Measurements from ENCODE around the gene LMOD3. TPM values are rescaled to one million over a fixed set of nuclear protein-coding genes. Genes with fewer than 3 reads are reported as not detected.

The LMOD3 gene
- total RNA-seq, 1 donor from 2014 or later = not detected

DNA sequence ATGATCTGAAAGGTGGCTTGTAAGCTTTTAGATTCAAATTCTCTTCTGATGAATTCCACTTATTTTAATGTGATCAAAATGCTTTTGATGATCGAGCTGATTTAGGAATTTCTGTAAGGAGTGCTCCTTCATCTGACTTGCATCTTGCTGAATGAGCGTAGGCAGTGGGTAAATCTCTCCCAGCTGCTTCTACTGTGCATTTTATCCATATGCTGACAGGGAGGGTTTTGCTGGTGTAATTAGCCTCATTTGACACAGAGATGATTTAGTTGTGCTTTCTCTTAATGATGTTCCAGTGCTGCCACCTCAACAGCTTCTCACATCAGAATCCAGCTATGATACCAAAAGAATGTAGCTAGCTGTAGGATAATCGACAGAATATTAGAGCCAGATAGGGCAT lies 3.8 kb upstream of the LMOD3 start:
- no peaks in the 10 kb centered on the region for H3K9me3 ChIP-seq (ENCODE audit: low read depth)
- no peaks in the 10 kb centered on the region for H3F3A ChIP-seq (ENCODE audit: low read depth)
- no peaks in the 10 kb centered on the region for H3K36me3 ChIP-seq
- H3K9ac ChIP-seq = no peak overlapping the region
- no peaks in the 10 kb centered on the region for H3K79me2 ChIP-seq (ENCODE audit: low read depth)
- H2AFZ ChIP-seq (replicated peaks) = no peak overlapping the region
- H3K4me1 ChIP-seq = no peaks in the 10 kb centered on the region
- H3K27ac ChIP-seq = no peak overlapping the region
- H3K4me2 ChIP-seq = no peak overlapping the region
- Mint-ChIP-seq H3K4me1 (peaks cover 7% of the 10 kb centered on the region), H3K9me3 (no peaks in the 10 kb centered on the region), H3K27ac (no peak overlapping the region), H3K27me3 (ENCODE audit: insufficient read depth, low read depth) (no peaks in the 10 kb centered on the region), H3K36me3 (no peaks in the 10 kb centered on the region), H3K4me3 (no peak overlapping the region)
- TF ChIP-seq, protein P1, sequence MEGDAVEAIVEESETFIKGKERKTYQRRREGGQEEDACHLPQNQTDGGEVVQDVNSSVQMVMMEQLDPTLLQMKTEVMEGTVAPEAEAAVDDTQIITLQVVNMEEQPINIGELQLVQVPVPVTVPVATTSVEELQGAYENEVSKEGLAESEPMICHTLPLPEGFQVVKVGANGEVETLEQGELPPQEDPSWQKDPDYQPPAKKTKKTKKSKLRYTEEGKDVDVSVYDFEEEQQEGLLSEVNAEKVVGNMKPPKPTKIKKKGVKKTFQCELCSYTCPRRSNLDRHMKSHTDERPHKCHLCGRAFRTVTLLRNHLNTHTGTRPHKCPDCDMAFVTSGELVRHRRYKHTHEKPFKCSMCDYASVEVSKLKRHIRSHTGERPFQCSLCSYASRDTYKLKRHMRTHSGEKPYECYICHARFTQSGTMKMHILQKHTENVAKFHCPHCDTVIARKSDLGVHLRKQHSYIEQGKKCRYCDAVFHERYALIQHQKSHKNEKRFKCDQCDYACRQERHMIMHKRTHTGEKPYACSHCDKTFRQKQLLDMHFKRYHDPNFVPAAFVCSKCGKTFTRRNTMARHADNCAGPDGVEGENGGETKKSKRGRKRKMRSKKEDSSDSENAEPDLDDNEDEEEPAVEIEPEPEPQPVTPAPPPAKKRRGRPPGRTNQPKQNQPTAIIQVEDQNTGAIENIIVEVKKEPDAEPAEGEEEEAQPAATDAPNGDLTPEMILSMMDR (IDR thresholded peaks at IDR 0.05) = no peak
- no peak for TF ChIP-seq EZH2phosphoT487 (IDR thresholded peaks at IDR 0.05)
- no peak for TF ChIP-seq EZH2 (IDR thresholded peaks at IDR 0.05)
- no peaks in the 10 kb centered on the region for H4K20me1 ChIP-seq (ENCODE audit: low read depth)
- no peak for DNase-seq (ENCODE audit: low spot score)
- H3K27me3 ChIP-seq = no peaks in the 10 kb centered on the region
- H3K4me3 ChIP-seq = no peak overlapping the region

DNA sequence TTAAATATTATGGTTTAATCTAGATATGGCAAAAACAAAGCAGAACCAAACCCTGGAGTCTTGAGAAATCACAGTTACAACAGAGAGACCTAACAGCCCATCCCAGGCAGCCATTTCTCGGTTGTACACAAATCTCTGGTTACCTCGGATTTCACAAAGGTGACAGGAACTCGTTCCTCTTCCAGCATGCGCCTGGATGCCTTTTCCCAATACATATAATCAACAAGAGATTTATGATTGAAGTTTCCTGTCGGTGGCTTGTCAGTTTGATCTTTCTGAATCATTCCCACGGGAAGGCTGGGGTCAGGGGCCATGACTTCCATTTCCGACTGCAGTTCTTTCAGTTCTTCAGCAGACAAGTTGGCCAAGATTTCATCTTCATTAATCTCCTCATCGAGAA lies 445 bp downstream of the LMOD3 start:
- Histone ChIP-seq H3K36me3 (no peaks in the 10 kb centered on the region), H3K4me2 (no peak overlapping the region), H3K9me3 (ENCODE audit: low read depth) (no peaks in the 10 kb centered on the region), H3K9ac (no peak overlapping the region), H3K27me3 (no peaks in the 10 kb centered on the region), H3K4me3 (no peak overlapping the region), H2AFZ (replicated peaks) (peak overlapping the region; percentile 11), H3K4me1 (no peaks in the 10 kb centered on the region), H3F3A (ENCODE audit: low read depth) (no peaks in the 10 kb centered on the region), H4K20me1 (ENCODE audit: low read depth) (no peaks in the 10 kb centered on the region), H3K27ac (no peak overlapping the region), H3K79me2 (ENCODE audit: low read depth) (no peaks in the 10 kb centered on the region)
- Mint-ChIP-seq H3K36me3 (no peaks in the 10 kb centered on the region), H3K27me3 (ENCODE audit: insufficient read depth, low read depth) (no peaks in the 10 kb centered on the region), H3K9me3 (no peaks in the 10 kb centered on the region), H3K4me1 (peaks cover 7% of the 10 kb centered on the region), H3K4me3 (no peak overlapping the region), H3K27ac (no peak overlapping the region)
- TF ChIP-seq EZH2 (IDR thresholded peaks at IDR 0.05) (no peak), EZH2phosphoT487 (IDR thresholded peaks at IDR 0.05) (no peak)
- TF ChIP-seq, protein P1 (IDR thresholded peaks at IDR 0.05) = no peak
- no peak for DNase-seq (ENCODE audit: low spot score)

DNA sequence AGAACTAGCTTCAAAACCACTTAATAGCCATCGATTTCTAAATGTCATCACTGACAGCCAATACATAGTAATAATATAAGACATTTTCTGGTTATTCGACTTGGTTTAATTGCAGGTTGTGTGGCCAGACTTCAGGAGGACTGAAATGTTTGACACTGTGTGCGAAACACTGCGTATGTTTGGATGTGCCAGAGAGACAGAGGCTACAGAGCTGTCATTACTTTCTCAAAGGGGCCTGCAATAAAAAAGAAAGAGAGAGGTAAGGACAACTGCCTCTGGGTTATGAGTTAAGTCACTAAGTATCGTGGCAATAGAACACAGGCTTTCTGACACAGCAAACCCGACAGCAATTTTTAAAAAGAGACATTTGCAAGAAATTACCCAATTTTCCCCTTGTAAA lies 882 bp downstream of the LMOD3 start:
- H3K9me3 Mint-ChIP-seq = no peaks in the 10 kb centered on the region
- no peak overlapping the region for H3K4me3 Mint-ChIP-seq
- H3K4me1 ChIP-seq = no peaks in the 10 kb centered on the region
- no peaks in the 10 kb centered on the region for H3K36me3 ChIP-seq
- H3K27me3 ChIP-seq = no peaks in the 10 kb centered on the region
- H2AFZ ChIP-seq (replicated peaks) = peak overlapping the region; percentile 11
- no peaks in the 10 kb centered on the region for H3K9me3 ChIP-seq (ENCODE audit: low read depth)
- no peak overlapping the region for H3K27ac Mint-ChIP-seq
- H3K4me3 ChIP-seq = no peak overlapping the region
- H4K20me1 ChIP-seq (ENCODE audit: low read depth) = no peaks in the 10 kb centered on the region
- no peaks in the 10 kb centered on the region for H3K79me2 ChIP-seq (ENCODE audit: low read depth)
- H3K27ac ChIP-seq = no peak overlapping the region
- DNase-seq (ENCODE audit: low spot score) = no peak
- H3K36me3 Mint-ChIP-seq = no peaks in the 10 kb centered on the region
- no peak overlapping the region for H3K4me2 ChIP-seq
- TF ChIP-seq, protein P1 (IDR thresholded peaks at IDR 0.05) = no peak
- TF ChIP-seq EZH2phosphoT487 (IDR thresholded peaks at IDR 0.05) = no peak
- no peak for TF ChIP-seq EZH2 (IDR thresholded peaks at IDR 0.05)
- no peaks in the 10 kb centered on the region for H3F3A ChIP-seq (ENCODE audit: low read depth)
- no peaks in the 10 kb centered on the region for H3K27me3 Mint-ChIP-seq (ENCODE audit: insufficient read depth, low read depth)
- H3K9ac ChIP-seq = no peak overlapping the region
- peaks cover 7% of the 10 kb centered on the region for H3K4me1 Mint-ChIP-seq
